Endometrial microvascular endothelial cells (primary cell): ENCODE results near the gene CRACDL. TPM values are rescaled to one million over a fixed set of nuclear protein-coding genes. Genes with fewer than 3 reads are reported as not detected.

Experiments used
- in situ Hi-C: cut with HindIII; loops from 2 replicates; pipeline ENCODE4 v1.10.0; 2017; ENCODE audit warnings: low sequenced_read_pairs, low pct_unique_long_range_greater_than_20kb; ENCODE audit errors: inconsistent ontology term
- total RNA-seq: library from RNA; depleted of rRNA; stranded (reverse); fragments of >200 nt; gene quantifications from one replicate; pipeline ENCODE4 v1.2.3, GENCODE V29; 2015; ENCODE audit errors: inconsistent ontology term

Gene CRACDL, protein sequence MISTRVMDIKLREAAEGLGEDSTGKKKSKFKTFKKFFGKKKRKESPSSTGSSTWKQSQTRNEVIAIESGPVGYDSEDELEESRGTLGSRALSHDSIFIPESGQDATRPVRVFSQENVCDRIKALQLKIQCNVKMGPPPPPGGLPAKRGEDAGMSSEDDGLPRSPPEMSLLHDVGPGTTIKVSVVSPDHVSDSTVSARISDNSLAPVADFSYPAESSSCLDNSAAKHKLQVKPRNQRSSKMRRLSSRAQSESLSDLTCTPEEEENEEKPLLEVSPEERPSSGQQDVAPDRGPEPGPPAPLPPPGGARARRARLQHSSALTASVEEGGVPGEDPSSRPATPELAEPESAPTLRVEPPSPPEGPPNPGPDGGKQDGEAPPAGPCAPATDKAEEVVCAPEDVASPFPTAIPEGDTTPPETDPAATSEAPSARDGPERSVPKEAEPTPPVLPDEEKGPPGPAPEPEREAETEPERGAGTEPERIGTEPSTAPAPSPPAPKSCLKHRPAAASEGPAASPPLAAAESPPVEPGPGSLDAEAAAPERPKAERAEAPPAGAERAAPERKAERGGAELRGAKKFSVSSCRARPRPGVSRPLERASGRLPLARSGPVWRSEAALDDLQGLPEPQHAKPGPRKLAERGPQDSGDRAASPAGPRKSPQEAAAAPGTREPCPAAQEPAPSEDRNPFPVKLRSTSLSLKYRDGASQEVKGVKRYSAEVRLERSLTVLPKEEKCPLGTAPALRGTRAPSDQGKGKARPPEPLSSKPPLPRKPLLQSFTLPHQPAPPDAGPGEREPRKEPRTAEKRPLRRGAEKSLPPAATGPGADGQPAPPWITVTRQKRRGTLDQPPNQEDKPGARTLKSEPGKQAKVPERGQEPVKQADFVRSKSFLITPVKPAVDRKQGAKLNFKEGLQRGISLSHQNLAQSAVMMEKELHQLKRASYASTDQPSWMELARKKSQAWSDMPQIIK
- total RNA-seq = 8.2 TPM

DNA sequence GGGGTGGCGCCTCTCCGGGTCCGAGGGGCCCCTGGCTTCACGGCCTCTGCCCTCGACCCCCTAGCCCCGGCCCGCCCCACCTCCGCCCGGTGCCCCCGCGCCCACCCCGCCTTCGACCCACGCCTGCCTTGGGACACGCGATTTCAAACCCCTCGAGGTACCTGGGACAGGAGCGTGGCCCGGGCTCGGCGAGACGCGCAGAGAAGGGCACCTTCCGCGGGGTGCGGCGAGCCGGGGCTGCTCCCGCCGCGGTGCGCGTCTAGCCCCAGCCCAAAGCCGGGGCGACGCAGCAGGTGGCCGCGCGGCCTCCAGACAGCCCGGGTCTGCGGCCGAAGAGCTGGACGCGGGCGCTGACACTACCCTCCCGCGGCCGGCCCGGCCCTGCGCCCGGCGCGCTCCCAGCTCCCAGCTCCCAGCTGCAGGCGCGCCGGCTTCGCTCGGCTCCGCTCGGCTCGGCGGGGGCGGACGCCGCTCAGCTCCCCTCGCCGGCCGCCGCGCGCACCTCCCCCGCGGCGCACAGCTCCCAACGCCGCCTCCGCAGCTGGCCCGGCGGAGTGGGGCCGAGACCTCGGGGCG, at the start of gene CRACDL:
CRACDL (minus strand) TSS at position 449 of the 576 bp plus-strand sequence. CDS start 89,425 bp downstream, outside the sequence.
- in situ Hi-C loops = no loop called here

DNA sequence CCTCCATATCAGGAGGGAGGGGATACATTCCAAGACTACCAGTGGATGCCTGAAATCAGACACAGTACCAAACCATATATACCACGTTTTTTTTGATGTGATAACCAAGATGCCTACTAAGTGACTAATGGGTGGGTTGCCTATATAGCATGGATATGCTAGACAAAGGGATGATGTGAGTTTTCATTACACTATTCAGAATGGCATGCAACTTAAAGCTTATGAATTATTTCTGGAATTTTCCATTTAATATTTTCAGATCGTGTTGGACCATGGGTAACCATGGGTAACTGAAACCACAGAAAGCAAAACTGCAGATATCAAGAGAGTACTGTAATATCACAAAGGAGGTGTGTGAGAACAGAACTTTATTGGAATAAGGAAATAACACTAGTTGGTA, 39.6 kb upstream of the CRACDL start:
- in situ Hi-C loops = no loop called here

GRCh38 chr2:98972582-98973167, 36.6 kb upstream of the CRACDL start:
- in situ Hi-C loops = no loop called here

DNA sequence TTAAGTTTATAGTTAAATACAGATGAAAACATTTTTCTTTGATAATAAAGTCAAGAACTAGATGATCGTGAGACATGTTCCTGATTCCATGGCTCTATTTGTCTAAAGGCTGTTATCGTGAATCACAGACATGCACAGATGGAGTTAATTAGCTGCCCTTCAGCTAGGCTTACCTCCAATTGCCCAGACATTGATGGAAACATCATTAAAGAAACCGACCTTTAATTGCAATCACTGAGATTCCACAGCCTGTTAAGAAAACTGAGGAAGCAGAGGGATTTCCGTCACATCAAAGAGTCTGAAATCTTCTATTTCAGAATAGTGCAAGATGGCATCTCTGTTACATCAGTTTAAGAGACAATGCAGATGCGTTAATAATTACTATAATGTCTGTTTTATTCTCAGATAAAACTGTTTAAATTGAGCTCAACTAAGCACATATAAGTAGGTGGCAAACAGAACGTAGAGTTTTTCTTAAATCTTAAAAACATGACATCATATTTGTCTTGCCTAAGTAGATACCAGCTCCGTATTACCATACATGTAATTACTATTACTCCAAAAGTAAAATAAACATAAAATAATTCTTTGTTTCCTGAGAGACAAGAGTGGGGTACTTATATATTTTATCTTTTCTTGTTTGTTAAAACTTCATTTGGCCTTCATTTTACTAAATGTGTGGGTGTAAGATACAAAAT, 23.9 kb upstream of the CRACDL start:
- in situ Hi-C loops = no loop called here

GRCh38 chr2:98952966-98953365, 16.9 kb upstream of the CRACDL start:
- in situ Hi-C loops = no loop called here

- in situ Hi-C loops = no loop called here
These were observed 13.1 kb upstream of the CRACDL start for GRCh38 chr2:98948956-98949739.

GRCh38 chr2:98947554-98947953, 11.5 kb upstream of the CRACDL start:
- in situ Hi-C loops = no loop called here

GRCh38 chr2:98946855-98947254, 10.8 kb upstream of the CRACDL start:
- in situ Hi-C loops = no loop called here

DNA sequence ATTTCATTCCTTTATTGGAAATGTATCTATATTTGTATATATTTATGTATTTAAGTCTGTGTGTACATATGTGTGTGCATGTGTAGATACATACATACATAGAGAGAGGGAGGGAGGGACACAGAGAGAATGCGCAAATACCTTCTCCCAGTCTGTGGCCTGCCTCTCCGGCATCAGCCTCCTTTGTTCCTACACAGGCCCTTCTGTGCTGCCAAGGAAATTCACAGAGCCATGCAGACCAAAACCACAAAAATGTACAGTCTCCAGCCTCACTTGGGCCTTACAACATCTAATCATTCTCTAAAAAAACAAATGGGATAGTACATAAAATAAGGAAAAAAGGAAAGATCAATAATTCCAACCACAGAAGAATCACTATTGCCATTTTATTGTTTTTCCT, 8.8 kb upstream of the CRACDL start:
- in situ Hi-C loops = no loop called here

GRCh38 chr2:98940102-98940501, 4.1 kb upstream of the CRACDL start:
- in situ Hi-C loops = no loop called here

DNA sequence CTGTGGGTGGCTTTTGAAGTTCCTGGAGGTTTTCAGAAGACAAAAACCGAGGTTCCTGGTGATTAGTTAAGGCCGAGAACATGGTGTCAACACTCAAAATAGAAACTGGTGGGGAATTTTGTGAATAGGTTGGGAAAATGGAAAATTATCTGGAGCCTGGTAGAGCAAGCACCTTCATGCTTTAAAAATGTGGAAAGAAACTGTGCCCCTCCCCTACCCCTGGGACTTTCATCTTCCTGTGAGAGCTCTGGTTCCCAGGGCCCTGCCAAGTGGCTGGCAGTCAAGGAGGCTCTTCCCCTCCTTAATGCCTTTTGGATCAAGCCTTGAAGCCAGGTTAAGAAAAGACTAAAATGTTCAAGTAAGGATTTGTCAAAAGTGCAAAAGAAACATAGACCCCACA, 1.9 kb upstream of the CRACDL start:
- in situ Hi-C loops = no loop called here

DNA sequence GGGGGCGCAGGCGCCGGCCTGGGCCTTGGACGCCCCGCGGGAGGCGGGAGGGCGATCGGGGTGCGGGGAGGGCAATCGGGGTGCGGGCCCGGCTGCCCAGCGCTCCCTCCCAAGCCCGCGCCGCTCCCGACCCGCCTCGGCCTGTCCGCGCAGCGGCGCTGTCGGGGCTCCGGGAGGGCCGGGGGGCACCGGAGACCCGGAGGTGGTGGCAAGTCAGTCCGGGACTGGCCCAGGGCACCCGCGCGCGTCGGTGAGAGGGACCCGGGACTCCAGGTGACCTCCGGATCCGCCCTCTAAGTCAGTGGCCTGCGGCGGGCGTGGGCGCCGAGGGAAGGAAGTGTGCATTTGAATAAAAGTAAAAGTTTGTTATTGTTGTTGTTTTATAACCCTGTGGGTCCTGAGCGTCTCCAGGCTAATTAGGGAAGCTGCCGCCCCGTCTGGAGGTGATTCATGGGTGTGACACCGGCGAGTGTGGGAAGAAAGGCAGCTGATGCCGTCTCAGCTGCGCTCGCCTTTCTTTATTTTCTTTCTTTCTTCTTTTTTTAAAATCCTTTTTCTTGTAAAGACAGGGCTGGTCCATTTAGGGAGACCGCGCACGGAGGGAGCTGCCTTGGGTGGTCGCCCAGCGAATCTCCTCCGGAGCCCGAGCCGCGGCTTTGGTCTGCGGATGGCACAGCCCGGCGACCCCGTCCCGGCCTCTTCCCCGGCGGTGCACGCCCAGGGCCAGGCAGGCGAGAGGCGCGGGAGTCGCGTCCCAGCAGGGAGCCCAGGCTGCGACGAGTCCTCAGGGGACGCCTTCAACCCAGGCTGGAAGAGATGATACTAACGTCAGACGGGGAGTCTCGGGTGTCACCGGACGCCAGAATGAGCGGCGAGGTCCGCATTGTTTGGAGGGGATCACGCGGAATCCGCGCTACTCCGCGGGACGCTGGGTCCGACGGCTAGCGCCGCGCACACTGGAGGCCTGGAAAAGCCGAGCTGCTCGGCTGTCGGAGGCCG, 627 bp upstream of the CRACDL start:
- in situ Hi-C loops = no loop called here

GRCh38 chr2:98935111-98935770, 784 bp downstream of the CRACDL start:
- in situ Hi-C loops = no loop called here

DNA sequence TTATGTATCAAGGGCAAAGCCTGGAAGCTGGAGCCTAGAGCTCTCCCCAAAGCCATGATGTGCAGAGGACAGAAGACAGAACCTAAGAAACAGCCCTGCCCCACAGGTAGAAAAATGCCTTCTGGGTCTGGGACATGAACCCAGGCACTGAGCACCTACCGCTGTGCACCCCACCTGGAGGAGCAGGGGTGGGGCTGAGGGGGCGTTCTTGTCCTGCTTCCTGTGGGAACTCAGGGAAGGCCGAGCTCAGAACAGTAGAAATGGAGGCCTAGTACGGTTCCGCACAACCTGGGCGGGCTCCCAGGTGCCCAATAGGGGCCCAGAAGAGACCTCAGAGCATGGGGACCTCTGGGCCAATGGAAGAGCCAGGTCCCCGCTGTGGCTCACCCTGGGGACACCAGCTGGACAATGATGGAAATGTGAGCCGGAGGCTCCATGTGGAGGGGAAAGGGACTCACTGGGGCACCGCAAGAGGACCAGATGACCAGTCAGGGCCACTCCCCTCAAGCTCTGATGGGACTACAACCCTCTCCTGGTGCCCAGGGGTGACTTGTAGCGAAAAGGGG, 3.2 kb downstream of the CRACDL start:
- in situ Hi-C loops = no loop called here

DNA sequence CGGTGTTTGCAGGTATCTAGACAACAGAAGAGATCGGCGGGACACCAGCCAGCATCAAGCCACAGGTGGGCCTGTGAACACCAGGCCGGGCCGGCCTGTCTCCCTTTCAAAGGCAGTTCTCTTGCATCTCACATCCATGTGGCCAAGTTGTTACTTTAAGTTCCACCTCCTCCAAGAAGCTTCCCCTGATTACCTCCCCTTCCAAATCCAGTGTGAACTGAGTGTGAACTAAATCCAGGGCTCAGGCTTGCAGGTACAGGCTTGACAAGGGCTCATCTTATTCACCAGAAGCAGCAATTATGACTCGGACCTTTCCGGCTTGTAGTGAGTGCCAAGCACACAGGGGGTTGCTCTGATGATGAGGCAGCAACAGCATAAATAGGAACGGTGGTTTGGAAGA, 3.9 kb downstream of the CRACDL start:
- in situ Hi-C loops = no loop called here

GRCh38 chr2:98931596-98931995, 4.4 kb downstream of the CRACDL start:
- in situ Hi-C loops = no loop called here
